ENCODE results near the gene OXNAD1. TPM values are rescaled to one million over a fixed set of nuclear protein-coding genes. Genes with fewer than 3 reads are reported as not detected.

The OXNAD1 gene
- polyA plus RNA-seq, 3 donors: 16.4 to 18.2 (median 16.9) TPM

DNA sequence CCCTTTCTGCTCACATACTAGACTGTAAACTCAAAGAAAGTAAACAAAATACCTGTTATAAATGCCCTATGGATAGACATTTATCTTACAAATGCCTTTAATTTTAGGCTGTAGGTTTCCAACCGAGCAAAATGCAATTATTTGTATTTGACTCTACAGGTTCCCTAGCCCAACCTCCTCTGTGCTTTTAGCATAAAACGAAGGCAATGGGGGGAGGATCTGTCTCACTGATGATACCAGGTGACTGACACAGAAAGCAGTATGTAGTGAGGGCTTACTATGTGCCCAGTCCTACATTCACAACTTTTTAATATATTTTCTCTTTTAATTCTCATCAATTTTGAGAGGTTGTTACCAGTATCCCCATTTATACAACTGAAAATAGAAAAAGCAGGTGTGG is 87.4 kb downstream of the OXNAD1 start:
- DNase-seq (ENCODE audit: low read depth in 3 of 3, low spot score in 2 of 3): no peak

DNA sequence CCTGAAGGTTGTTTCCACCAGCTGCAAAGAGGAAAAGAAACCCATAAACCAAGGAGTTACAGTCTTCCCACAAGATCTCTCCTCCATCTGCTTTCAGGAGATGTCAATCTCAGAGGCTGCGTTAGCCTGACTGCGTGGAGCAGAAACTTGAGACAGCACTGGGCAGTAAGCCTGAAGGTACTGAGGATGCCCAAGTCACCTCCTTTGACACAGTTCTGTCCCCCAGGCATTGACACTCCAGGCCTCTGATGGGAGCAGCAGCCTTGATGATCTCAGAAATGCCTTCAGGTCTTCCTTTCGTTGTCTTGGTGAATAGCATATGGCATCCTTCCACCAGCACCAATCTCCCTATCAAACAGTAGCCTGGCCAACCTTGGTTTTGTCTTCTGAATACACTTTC is 89.3 kb downstream of the OXNAD1 start:
- no peak for DNase-seq (ENCODE audit: low read depth in 3 of 3, low spot score in 2 of 3)

Other genes starting within 250 kb of the OXNAD1 start
- gene GALNT15, start 90.5 kb upstream of the OXNAD1 start, polyA plus RNA-seq (ENCODE audit: insufficient read length in 3 of 3): 1 to 10 TPM; 1.7 to 3.1 (median 2.4) TPM
- 10 to 100 TPM; 27.8 to 29.3 (median 27.8) TPM for gene DPH3, start 269 bp upstream of the OXNAD1 start, polyA plus RNA-seq (ENCODE audit: insufficient read length in 3 of 3)
- 10 to 100 TPM; 30.2 to 33.6 (median 31.5) TPM for gene RFTN1, start 248.5 kb downstream of the OXNAD1 start, polyA plus RNA-seq (ENCODE audit: insufficient read length in 3 of 3)

All from right renal cortex interstitium (tissue), 3 donors.